ENCODE results near the gene PHRF1.

DNA sequence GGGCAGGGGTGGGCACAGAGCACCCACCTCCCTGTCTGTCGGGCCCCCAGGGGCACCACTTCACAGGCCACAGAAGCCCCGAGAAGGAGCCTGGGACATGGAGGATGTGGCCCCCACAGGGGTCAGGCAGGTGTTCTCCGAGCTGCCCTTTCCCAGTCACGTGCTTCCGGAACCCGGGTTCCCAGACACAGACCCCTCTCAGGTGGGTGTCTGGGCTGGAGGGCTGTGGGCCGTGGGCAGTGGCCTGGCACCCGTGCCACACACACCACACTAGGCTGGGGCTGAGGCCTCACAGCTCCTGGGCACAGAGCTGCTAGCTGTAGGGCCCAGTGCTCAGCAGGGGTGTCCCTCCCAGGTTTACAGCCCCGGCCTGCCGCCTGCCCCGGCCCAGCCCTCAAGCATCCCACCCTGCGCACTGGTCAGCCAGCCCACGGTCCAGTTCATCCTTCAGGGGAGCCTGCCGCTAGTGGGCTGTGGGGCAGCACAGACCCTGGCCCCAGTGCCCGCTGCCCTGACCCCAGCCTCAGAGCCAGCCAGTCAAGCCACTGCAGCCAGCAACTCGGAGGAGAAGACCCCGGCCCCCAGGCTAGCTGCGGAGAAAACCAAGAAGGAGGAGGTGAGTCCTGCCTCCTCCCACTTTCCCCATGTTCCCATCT, 34.0 kb downstream of the PHRF1 start:
- no peak for TF ChIP-seq EZH2 (IDR thresholded peaks at IDR 0.05; ENCODE audit: borderline replicate concordance, insufficient read depth, low read length, poor library complexity, severe bottlenecking)
- no peak for TF ChIP-seq POLR2AphosphoS5 (IDR thresholded peaks at IDR 0.05)
- TF ChIP-seq, protein P1, sequence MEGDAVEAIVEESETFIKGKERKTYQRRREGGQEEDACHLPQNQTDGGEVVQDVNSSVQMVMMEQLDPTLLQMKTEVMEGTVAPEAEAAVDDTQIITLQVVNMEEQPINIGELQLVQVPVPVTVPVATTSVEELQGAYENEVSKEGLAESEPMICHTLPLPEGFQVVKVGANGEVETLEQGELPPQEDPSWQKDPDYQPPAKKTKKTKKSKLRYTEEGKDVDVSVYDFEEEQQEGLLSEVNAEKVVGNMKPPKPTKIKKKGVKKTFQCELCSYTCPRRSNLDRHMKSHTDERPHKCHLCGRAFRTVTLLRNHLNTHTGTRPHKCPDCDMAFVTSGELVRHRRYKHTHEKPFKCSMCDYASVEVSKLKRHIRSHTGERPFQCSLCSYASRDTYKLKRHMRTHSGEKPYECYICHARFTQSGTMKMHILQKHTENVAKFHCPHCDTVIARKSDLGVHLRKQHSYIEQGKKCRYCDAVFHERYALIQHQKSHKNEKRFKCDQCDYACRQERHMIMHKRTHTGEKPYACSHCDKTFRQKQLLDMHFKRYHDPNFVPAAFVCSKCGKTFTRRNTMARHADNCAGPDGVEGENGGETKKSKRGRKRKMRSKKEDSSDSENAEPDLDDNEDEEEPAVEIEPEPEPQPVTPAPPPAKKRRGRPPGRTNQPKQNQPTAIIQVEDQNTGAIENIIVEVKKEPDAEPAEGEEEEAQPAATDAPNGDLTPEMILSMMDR (IDR thresholded peaks at IDR 0.05; ENCODE audit: poor library complexity, severe bottlenecking), result no peak
